GM18508 (cell line): ENCODE measurements around the gene TNPO1.
"Not testable (repeated sequence)": the region's sequence is repeated elsewhere in the genome, so short reads cannot be mapped to it uniquely, and the experiment has no call there.

Experiments used
- ATAC-seq: cut with Tn5 transposase; IDR thresholded peaks from one replicate; pipeline ENCODE4 v1.9.1; 2021; ENCODE audit warnings: moderate number of reproducible peaks; ENCODE audit not compliant: insufficient read depth, unreplicated experiment

The TNPO1 gene

GRCh38 chr5:72816284-72817075 is at the start of gene TNPO1:
Gene TNPO1 (plus strand): TSS chr5:72816661. CDS start chr5:72816738, 77 bp downstream.
- peak; percentile 71 for ATAC-seq

DNA sequence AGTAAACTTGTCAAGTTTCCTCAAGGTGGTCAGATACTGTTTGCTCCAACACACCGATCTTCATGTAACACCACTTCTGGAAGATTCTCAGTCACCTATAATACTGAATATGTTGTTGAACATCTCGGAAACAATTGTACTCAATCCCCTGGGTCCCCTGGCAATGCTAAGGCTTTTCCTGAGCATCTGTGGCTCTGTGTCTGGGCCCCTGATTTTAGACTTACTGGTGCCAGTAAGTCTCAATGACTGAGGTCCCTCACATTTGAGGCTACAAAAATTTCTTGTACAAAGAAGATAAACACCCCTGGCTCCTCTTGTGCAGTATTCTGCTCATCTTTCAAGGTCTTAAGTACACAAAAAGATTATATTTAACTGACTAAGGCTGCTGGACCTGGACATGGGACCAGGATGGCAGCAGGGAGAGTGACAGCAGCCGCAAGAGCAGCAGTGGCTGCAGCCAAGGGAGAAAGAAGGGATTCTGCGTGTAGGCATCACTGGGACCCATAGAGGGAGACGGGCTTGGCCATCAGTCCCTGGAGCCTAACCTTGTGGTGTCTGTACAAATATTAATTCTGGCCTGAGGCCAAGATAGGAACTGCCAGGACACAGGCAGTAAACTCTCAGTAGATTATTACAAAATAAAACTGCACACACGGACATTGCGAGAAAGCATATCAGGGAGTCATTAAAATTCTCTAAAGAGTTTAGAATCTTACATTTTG is 49.0 kb upstream of the TNPO1 start:
- no peak for ATAC-seq

- ATAC-seq, result no peak
Observed at GRCh38 chr5:72770266-72770665, 46.2 kb upstream of the TNPO1 start.

- ATAC-seq, result no peak
Observed at GRCh38 chr5:72776684-72777083, 39.8 kb upstream of the TNPO1 start.

DNA sequence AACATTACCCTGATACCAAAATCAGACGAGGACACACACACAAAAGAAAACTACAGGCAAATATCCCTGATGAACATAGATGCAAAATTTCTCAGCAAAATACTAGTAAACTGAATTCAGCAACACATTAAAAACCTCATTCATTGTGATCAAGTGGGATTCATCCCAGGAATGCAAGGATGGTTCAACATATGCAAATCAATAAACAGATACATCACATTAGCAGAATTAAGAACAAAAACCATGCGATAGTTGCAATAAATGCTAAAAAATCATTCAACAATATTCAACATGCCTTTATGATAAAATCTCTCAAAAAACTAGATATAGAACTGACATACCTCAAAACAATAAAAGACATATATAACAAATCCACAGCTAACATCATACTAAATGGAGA is 36.9 kb upstream of the TNPO1 start:
- ATAC-seq, result no peak

DNA sequence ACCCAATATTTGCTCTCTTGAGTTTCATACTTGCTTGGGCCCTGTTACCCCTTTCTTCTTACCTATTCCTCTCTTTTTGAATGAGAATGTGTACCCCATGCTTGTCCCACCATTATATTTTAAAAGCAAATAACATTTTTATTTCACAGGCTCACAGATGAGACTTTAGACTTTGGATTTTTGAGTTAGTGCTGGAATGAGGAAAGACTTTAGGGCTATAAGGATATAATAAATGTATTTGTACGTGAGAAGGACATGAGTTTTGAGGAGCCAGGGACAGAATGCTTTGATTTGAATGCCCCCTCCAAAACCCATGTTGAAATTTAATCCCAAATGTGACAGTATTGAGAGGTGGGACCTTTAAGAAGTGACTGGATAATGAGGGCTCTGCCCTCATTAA is 33.1 kb upstream of the TNPO1 start:
- ATAC-seq, result no peak

DNA sequence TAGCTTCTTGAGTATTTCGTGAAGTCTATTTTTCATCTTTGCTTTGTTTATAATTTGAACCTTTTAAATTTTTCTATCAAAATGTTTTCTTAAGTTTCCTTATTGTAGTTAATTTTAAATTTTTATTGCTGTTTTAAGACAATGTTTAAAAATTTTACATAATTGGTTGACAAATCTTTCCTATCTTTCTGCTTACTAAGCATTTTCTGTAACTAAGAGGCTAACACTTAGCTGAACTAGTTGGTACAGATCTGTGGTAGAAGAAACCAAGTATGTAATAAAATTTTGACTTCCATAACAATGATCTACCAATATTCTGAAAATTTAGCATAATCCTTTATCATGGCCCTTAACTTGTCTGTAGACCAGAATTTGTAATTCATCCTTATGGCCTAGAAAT is 32.3 kb upstream of the TNPO1 start:
- ATAC-seq, result no peak

- ATAC-seq, result no peak
Observed at GRCh38 chr5:72785801-72786200, 30.7 kb upstream of the TNPO1 start.

DNA sequence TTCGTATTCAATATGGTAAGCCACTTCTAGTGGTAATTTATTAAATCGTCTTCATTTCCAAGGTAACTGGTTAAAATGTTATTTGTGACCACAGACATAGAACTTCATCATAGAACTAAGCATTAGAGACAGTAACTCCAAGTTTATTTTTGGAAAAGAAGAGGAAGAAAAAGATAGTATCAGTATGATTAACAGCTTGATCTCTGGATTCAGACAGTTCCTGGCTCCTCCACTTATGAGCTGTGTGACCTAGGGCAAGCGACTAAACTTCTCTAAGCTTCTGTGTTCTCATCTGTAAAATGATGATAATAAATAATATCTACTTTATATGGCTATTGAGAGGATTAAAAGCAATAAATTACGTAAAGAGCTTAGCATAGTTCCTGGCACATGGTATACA is 29.8 kb upstream of the TNPO1 start:
- no peak for ATAC-seq

DNA sequence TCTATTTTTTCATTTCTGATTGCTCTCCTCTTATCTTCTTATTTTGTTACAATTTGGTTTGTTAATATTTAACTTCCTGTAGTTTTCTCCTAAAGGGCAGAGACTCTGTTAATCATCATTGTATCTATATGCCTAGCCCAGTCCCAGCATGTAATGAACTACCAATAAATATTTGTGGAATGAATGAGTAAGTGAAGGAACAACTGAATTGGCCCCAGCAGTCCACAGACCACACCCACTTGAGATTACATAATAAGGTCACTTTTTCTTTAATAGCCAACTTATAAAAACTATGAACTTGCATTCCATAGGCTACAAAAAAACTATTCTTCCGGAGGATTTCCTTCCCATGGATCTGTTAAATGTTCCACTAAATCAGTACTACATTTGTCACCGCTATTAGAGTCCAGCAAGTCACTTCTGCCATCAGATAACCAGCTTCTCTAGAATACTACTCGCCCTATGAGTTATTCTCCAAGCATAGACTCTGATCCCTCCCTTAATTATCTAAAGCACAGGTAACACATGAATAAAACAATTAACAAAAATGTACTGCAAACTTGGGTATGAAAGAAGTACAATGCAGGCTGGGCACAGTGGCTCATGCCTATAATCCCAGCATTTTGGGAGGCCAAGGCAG is 27.5 kb upstream of the TNPO1 start:
- ATAC-seq, result no peak

DNA sequence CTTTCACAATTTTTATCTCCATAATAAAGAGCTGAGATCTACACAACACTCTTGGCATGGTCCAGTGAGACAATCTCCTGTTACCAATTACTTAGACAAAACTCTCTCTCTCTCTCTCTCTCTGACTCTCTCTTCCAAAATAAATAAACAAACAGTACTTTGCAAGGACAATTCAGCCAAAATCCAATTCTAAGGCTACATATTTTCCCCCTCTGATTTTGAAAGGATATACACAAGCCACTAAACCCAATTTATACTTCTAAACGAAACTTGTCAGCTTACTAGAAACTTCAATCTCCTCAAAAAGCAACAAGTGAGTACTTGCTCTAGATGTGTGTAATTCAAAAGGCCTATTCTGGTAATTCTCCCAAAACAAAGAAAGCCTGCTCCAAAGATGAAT is 26.3 kb upstream of the TNPO1 start:
- ATAC-seq, result no peak

DNA sequence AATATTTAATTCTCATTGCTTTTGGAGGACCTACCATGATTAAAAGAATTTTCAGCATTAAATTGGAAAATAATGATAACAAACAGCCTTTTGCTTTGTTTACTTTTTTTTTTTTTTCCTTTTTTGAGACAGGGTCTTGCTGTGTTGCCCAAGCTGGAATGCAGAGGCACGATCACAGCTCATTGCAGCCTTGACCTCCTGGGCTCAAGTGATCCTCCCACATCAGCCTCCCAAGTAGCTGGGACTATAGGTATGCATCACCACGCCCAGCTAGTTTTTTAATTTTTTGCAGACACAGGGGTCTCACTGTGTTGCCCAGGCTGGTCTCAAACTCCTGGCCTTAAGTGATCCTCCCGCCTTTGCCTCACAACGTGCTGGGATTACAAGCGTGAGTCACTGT is 23.8 kb upstream of the TNPO1 start:
- ATAC-seq, result not testable (repeated sequence)

DNA sequence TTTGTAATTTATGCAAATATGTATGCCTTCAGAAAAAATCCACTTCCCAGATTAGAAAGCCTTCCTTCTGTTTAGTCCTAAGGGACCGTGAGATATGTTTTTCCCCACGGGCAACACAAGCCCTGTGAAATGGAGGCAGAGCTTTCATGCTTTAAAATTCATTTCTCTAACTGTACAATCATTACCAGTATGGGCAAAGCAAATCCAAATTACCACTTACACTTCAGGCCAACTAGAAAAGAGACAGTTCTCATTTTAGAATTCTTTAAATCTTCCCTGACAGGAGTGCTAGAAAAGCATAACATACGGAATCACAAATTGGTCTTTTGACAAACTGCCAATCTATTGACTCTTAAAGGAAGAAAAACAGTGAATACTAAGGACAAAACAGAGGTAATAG is 20.5 kb upstream of the TNPO1 start:
- no peak for ATAC-seq

DNA sequence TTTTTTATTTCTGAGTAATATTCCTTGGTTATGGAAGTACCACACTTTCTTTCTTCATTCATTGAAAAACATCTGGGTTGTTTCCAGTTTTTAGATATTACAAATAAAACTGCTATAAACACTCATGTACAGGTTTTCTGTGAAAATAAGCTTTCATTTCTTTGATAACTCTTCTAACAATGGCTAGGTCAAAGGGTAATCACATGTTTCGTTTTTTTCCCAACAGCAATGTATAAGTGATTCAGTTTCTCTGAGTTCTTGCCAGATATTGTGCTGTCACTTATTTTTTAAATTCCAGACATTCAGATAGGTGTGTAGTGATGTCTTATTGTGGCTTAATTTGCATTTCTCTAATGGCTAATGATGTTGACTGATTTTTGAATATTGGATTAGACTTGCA is 16.7 kb upstream of the TNPO1 start:
- no peak for ATAC-seq

- ATAC-seq, result not testable (repeated sequence)
Observed at GRCh38 chr5:72808637-72809036, 7.8 kb upstream of the TNPO1 start.

- ATAC-seq, result no peak
Observed at GRCh38 chr5:72811849-72812248, 4.6 kb upstream of the TNPO1 start.

- ATAC-seq, result no peak
Observed at GRCh38 chr5:72812488-72812887, 4.0 kb upstream of the TNPO1 start.

DNA sequence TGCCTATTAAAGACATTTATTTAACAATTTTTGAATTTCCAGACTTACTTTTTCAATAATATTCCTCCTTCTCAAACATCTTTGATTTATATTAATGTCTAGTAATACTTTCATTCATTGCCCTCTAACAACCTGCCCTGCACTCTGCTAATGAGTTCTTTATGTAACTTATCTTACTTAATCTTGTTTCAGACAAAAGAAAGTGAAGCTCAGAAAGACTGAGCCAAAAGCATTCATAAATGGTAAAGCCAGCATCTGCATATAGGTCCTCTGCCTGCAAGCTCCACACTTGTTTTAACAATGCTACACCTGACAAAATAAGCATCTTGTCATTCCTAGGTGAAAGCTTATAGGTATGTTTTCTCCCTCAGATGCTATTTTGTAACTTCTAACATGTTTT is 2.4 kb upstream of the TNPO1 start:
- ATAC-seq, result no peak

DNA sequence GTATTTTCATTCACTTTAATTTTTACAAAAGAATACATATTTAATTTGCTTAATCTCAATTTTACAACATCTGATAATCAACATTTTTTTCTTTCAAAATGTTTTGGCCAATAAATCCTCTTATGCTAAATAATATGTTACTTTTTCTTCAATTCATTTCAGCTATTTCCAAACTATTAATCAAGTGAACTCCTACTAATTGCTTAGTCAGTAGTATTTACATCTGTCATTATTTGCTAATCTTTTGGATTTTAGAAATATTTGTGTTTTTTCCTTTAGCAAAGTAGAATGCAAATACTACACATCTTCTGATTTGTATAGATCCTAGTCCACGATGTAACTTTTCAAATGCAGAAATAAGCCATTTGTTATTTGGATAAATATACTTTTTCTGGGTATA is 1.6 kb upstream of the TNPO1 start:
- no peak for ATAC-seq

DNA sequence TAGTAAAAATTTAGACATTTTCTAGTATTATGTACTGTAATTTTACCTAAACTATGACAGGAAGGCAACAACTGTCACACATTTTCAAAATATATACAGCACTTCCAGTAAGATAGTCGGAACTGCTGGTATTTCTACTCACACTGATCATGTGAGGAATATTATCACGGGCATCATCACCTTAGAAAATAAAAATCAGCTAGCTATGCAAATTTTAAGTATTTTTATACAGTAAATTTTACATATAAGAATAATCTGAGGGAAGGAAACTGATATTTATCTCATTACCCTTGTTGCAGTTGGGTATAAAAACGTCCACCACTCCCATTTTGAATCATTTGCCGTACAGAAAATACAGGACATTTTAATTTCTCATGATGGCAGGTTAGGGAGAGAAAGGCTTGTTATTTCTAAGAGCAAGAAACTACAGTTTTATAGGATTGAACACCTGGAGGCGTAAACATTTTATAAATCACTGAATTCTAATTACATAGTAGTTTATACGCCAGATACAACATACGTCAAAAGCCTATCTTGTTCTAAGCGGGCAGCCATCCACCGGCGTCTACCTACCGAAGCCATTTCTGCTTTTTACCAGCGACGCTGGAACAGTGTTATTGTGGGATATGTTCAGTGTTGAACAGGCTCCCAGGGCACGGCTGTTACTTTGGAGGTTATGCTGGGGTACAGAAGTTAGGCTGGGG is 729 bp upstream of the TNPO1 start:
- ATAC-seq, result no peak

DNA sequence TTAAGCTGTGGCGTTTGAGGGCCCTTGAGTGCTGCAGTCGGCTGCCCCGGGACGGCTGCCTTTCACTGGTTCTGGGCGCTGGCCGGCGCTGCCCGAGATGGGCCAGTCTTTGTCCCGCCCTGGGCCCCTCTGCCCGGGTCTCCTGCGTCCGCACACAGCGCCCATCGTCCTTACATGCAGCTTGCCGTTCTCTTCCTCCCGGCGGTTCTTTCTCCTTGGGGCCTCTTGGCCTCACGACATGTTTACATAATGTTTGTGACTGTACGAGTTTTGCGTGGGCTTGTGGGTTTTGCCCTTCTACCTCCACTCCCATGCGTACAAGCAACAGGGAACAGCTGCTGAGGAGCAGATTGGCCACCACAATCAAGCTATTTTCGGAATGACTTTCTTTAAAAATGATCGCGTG is 618 bp downstream of the TNPO1 start:
- peak; percentile 14 for ATAC-seq
